Measurements from ENCODE around the gene VRK3. TPM values are rescaled to one million over a fixed set of nuclear protein-coding genes. Genes with fewer than 3 reads are reported as not detected.
"Not testable (repeated sequence)": the region's sequence is repeated elsewhere in the genome, so short reads cannot be mapped to it uniquely, and the experiment has no call there.

VRK3 gene
- polyA plus RNA-seq, 3 donors: 48.2 to 54.1 (median 49.6) TPM

DNA sequence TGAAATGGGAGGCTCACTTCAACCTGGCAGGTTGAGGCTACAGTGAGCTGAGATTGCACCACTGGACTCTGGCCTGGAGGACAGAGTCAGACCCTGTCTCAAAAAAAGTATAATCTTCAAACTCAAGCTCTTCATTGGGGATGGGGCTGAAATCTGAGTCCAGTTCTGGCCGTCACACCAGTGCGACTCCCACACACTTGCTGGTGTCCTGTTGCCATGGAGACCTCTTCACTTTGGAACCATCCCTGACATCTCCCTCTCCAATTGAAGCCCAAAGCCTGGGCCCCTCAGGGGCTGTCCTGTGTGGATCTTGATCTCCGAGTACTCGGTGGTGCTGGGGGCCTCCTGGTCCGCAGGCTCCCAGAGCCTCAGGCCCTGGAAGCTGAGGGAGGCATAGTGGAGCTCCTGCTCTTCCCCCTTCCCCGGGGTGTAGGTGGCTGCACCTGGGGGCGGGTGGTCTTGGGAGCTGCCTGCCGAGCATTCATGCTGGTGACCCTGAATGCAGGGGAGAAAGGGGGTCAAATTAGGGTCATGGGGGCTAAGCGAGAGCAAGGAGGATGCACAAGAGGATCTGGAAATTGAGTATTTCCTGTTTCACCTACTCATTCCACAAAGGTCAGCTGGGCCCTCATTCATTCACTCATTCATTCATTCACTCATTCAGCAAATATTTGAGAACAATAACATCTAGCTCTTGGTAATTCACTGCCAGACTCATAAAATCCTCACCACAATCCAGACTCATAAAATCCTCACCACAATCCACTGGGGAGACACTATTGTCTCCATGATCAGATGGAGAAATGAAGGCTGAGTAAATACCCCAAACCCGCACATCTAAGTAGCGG lies 75.2 kb downstream of the VRK3 start:
- DNase-seq (ENCODE audit: extremely low read depth in 1 of 11, low read depth in 9 of 11, low spot score in 4 of 11): no peak

DNA sequence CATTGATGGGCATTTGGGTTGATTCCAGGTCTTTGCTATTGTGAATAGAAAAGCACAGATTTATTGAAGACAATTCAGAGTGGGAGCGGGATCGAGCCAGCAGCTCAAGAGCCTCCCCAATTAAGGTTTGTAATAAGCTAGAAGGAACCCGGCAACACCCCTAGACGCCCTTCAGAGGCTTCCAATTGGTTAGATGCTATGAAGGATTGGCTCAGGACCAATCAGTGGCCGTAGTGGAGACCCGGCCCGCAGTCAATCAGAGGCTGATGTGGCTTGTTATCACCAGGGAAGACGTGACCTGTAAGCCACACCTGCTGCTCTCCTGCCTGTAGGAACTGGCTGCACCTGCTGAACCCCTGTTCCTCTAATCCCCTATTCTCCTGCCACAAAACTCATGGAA lies 78.8 kb downstream of the VRK3 start:
- no peak for DNase-seq (ENCODE audit: extremely low read depth in 1 of 11, low read depth in 9 of 11, low spot score in 4 of 11)

DNA sequence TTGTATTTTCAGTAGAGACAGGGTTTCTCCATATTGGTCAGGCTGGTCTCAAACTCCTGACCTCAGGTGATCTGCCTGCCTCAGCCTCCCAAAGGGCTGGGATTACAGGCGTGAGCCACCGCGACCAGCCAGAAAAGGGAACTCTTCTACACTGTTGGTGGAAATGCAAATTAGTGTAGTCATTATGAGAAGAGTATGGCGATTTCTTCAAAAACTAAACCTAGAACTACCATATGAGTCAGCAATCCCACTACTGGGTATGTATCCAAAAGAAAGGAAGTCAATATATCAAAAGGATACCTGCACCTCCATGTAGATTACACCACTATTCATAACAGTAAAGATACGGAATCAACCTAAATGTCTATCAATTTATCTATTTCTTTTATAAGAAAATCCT lies 80.6 kb downstream of the VRK3 start:
- not testable (repeated sequence) for DNase-seq (ENCODE audit: extremely low read depth in 1 of 11, low read depth in 9 of 11, low spot score in 4 of 11)

DNA sequence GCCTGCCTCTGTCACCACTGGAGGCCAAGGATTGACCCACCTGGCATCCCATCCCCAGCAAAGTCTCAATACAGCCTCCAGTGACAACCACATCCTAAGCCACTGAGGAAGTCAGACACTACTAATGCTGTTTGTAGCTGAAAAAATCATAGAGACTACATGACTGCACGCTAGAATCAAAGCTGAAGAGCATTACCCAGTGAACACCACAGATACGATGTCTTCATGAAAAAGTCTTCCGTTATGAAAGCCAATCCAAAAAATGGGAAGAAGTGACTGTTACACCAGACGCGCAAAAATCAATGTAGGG lies 84.7 kb downstream of the VRK3 start:
- DNase-seq (ENCODE audit: extremely low read depth in 1 of 11, low read depth in 9 of 11, low spot score in 4 of 11): no peak

DNA sequence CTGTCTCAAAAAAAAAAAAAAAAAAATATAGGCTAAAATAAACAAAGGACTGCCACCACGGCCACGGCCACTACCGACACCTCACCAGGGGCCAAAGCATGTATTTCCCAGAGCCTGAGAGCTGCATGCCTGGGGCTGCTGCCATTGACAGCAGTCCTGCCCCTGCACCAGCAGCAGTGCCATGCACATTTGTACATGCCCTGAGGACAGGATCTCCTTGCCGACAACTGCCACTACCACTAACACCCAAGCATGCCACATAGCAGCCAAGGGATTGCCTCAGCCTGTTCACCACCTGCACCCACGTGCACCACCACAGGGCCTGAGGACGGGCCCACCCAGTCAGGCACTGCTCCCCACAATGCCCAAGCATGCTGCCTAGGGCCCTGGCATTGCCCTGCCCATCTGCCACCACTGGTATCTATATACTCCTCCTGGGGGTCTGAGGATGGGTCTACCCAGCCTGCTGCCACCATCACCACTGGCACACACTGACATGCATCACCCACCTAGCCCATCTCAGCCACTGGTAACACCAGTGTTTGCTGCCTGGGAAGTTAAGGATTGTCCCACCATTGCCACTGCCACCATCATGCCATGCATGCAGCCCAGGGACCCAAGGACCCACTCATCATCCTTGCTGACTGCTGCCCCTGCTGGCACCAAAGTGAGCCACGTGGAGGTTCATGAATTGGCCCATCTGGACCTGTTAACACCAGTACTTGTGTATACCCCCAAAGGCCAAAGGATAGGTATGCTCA lies 85.3 kb downstream of the VRK3 start:
- no peak for DNase-seq (ENCODE audit: extremely low read depth in 1 of 11, low read depth in 9 of 11, low spot score in 4 of 11)

DNA sequence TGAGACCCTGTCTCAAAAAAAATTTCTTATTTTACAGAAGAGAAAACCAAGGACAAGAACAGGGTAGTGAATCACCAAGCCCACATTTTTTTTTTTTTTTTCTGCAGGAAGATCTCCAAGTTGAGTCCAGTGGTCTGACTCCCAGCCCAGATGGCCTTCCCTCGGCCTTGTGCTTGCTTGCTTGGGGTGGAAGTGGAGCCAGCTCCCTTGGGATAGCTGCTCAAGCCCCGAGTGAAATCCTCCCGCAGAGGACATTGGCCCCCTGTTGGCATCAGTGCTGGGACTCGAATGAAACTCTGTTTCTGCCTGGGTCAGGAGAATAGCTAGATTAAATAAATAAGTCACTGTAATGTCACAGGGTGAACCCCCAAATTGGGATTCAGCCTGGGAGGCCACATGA lies 86.5 kb downstream of the VRK3 start:
- no peak for DNase-seq (ENCODE audit: extremely low read depth in 1 of 11, low read depth in 9 of 11, low spot score in 4 of 11)

DNA sequence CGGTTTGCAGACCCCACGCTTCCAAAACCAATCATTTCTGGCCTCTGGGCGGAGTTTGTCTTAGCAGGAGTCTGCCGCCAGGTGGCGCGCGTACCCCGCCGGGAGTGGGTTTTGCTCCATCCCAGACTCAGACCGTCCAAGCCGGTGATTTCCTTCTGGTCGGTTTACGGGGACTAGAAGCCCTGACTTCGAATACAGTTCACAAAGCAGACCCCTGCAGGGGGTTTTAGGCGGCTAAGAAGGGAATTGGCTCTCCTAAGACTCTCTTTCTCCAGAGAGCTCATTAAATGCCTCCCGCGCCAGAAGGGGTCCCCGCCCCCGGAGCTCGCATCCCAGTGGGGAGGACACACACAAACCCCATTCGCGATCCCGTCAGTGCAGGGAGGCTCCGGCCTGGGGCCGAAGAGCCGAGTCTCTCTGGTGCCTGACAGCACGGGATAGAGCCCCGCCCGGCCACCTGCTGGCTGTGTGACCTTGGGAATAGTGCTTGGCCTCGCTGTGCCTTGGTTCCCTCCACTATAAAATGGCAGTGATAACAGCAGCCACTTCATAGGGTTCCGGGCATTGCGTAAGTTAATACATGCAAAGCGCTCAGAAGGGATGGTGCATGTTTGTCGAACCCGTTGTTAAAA lies 87.3 kb downstream of the VRK3 start:
- DNase-seq (ENCODE audit: extremely low read depth in 1 of 11, low read depth in 9 of 11, low spot score in 4 of 11): peak in 8 of 11 donors; percentile 51 to 79 (median 69)

DNA sequence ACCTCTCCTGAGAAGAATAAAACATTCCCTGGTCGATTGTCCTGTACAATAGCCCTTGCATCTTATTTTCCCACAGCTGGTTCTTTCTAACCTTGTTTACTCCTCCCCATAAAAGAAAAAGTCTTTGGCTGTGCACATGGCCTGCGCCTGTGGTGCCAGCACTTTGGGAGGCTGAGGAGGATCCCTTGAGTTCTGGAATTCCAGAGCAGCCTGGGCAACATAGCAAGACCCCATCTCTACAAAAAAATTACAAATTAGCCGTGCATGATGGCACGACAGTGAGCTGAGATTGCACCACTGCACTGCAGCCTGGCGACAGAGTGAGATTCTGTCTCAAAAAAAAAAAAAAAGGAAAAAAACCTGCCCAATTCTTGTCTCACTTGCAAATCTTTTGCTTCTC lies 88.6 kb downstream of the VRK3 start:
- no peak for DNase-seq (ENCODE audit: extremely low read depth in 1 of 11, low read depth in 9 of 11, low spot score in 4 of 11)

DNA sequence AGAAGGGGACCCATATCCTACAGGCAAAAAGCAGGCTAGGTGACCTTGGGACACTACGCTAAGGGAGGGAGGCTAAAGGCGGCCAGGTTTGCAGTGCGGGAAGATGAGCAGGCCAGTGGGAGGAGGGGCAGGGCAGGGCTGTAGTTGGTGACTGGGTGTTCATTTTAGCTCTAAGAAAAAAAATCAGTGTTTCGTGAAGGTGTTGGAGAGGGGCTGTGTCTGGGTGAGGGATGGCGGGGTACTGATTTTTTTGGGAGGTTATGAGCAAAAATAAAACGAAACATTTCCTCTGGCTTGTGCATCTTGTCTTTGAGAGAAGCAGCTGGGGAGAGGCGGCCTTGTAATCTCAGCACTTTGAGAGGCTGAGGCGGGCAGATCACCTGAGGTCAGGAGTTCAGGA lies 91.5 kb downstream of the VRK3 start:
- no peak for DNase-seq (ENCODE audit: extremely low read depth in 1 of 11, low read depth in 9 of 11, low spot score in 4 of 11)

DNA sequence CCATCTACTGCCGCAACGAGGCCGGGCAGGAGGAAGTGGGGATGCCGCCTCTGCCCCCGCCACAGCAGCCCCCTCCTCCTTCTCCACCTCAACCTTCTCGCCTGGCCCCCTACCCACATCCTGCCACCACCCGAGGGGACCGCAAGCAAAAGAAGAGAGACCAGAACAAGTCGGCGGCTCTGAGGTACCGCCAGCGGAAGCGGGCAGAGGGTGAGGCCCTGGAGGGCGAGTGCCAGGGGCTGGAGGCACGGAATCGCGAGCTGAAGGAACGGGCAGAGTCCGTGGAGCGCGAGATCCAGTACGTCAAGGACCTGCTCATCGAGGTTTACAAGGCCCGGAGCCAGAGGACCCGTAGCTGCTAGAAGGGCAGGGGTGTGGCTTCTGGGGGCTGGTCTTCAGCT lies 92.4 kb downstream of the VRK3 start:
- no peak for DNase-seq (ENCODE audit: extremely low read depth in 1 of 11, low read depth in 9 of 11, low spot score in 4 of 11)

DNA sequence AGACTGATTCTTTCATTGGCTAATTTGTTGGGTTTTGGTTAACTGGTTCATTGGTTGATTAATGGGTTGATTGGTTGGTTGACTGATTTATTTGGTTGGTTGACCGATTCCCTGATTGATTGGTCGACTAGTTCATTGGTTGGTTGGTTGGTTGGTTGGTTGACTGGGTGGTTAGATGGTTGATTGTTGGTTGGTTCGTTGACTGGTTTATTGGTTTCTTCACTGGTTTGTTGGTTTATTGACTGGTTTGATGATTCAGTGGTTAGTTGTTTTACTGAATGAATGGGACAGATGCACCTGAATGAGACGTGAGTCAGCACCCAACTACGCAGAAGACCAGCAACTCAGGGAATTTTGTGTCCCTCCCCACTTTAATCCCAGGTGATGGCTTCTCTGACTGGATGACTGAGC lies 93.1 kb downstream of the VRK3 start:
- DNase-seq (ENCODE audit: extremely low read depth in 1 of 11, low read depth in 9 of 11, low spot score in 4 of 11): no peak

DNA sequence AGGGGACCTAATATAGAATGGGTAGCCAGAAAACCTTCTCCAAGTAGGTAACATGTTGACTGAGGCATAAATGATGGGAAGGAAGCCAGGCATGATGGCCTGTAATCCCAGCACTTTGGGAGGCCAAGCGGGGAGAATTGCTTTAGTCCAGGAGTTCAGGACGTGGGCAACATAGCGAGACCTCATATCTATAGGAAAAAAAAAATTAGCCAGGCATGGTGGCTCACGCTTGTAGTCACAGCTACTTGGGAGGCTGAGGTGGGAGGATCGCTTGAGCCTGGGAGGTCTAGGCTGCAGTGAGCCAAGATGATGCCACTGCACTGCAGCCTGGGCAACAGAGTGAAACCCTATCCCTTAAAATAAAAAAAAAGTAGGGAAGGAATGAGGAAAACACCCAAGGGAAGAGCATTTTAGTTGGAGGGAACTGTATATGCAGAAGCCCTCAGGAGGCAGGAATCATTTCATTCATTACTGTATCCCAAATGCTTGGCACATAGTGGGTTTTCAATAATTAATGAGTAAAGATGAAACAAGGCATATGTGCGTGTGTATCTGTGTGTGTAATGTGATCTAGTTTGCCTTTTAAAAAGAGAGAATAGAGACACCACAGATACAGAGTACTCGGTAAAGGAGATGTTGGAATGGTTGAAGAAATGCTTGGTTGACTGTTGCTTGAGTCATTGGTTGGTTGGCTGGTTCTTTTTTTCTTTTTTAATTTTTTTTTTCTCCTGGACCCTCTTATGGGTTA lies 93.7 kb downstream of the VRK3 start:
- DNase-seq (ENCODE audit: extremely low read depth in 1 of 11, low read depth in 9 of 11, low spot score in 4 of 11): no peak

DNA sequence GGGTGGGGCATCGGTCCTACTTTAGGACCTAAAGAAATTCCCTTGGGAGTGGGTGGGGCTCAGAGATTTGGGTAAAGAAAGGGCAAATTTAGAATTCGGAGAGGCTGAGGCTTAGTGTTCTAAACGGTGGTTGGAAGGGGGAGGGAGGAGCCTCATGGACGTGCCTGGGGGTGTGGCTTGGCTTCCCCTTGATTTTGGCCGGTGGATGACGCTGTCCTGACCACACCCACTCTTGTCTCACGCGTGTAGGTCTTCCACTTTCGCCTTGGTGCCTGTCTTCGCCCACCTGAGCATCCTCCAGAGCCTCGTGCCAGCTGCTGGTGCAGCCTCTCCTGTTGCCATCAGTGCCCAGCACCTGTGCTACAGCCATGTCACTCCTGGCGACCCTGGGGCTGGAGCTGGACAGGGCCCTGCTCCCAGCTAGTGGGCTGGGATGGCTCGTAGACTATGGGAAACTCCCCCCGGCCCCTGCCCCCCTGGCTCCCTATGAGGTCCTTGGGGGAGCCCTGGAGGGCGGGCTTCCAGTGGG lies 94.6 kb downstream of the VRK3 start:
- no peak for DNase-seq (ENCODE audit: extremely low read depth in 1 of 11, low read depth in 9 of 11, low spot score in 4 of 11)

DNA sequence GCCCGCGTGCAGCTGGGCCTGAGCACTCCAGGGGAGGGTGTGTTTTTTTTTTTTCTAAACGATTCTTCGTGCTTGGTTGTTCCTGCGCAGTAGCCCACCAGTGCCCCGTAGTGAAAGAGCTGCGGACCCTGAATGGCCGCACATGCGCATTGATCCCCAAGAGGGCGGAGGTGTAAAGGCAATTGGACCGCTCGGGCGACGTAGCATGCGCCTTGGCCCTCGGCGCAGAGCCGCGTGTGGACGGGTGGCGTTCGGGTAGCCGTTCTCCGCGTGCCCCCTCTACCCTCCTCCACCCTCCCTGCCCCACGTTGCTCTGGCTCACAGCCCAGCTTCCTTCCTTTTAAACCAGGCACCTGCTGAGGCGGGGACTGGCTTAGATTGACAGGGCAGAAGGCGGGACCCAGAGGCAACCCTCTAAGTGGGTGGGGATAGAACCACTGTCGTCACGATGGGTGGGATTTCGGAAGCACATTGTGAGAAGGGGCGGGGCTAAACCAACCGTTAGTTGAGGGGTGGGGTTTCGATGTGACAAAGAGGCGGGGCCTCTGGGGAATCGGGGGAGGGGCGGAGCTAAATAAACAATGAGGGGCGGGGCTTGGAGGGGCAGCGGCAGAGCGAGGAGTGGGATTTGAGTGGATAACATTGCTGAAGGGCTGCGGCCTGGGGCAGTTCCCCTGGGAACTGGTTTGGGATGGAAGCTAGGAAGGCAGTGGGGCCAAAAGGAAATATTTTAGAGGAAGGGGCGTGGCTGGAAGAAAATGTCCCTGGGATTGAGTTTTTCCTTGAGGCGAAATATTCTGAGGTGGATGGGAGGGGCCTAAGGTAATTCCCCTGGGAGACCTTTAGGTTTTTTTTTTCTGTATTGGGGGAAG lies 95.3 kb downstream of the VRK3 start:
- DNase-seq (ENCODE audit: extremely low read depth in 1 of 11, low read depth in 9 of 11, low spot score in 4 of 11): peak; percentile 81 to 94 (median 89)

DNA sequence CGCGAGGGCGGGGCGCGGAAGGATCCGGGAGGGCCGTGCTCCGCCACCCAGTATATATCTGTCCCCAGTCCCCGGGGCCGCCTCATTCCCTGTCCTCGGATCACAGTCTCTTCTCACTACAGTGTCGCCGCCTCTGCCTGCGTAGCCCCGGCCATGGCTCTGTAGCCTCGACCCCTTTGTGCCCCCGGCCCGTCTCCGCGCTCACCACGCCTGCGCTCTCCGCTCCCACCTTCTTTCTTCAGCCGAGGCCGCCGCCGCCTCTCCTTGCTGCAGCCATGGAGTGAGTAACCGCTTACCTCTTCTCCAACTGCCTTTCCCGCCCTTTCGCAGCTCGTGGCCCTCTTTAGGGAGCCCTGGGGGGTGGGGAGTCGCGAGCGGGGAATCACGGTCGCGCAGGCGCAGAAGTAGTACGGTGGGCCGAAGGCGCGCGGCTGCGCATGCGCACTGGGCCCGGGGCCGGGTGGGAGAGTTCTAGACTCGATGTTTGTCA lies 96.0 kb downstream of the VRK3 start, which contains the start of the genes ATF5 and NUP62:
ATF5 (plus strand) TSS at position 85 of the 490 bp plus-strand sequence. CDS start 1,646 bp downstream, outside the sequence.
NUP62 (minus strand) TSS at position 384 of the 490 bp plus-strand sequence. CDS start 19,697 bp downstream, outside the sequence.
- peak in 8 of 11 donors; percentile 31 to 87 (median 86) for DNase-seq (ENCODE audit: extremely low read depth in 1 of 11, low read depth in 9 of 11, low spot score in 4 of 11)

DNA sequence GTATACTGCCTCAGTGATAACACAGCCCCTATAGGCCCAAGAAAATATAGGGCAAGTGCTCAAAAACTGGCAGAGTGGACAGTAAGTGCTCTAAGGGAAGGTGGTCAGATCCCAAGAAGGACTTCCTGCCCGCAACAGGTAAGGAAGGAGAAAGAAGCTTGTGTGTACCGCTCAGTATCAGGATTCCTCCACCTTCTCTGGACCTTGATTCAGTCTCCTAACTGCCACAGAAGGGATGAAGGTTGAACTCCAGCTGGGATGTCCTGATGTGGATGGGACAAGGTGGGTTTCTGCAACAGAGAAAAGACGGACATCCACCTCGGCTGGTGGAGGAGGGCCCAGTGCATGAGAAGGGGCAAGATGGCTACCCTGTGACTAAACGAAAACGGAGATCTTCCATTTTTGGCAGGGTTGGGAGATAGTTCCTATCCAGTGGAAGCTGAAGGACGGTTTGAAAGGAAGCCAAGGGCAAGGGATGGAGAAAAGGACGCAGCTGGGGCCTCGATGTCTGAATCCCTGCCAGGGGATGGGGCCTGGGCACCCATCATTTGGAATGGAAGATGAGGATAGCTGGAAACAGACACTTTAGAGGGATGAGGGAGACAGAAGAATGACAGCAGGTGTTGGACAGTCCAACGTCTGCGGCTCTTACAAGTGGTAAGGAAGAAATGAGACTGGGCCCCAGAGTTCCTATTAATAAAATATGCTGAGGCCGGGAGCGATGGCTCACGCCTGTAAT lies 97.5 kb downstream of the VRK3 start:
- no peak for DNase-seq (ENCODE audit: extremely low read depth in 1 of 11, low read depth in 9 of 11, low spot score in 4 of 11)

DNA sequence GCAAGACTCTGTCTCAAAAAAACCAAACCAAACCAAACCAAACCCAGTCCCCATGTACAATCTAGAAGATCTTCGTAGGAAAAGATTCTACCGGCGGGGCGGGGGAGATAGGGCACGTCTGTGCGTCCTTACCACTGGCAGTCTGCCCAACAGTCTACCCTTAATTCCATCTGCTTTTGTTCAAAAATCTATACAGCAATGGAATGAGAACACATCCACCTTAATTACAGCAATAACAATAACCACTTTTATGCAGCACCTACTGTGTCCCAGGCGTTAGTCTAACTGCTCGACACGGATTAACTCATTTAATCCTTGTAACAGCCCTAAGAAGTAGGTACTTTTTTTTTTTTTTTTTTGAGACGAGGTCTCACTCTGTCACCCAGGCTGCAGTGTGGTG lies 98.7 kb downstream of the VRK3 start:
- DNase-seq (ENCODE audit: extremely low read depth in 1 of 11, low read depth in 9 of 11, low spot score in 4 of 11): no peak
